Measurements from ENCODE around the gene KCNMA1.

Gene KCNMA1

DNA sequence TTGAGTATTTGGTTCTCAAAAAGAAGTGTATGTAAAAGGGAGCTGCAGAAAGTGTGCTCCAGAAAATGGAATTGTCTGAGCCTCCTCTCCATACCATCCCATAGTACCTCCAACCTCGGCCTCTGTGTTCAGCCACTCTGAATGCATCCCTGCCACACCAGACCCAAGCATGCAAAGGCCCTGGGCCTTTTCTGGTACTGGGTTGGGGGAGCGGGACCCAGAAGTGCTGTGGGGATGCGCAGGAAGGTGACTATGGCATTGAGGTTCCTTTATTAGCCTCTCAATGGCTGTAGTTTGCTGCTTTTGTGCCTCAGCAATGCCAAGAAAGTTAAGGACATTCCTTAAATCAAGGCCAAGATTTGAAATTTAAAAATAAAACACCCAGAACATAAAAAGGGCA lies 2.1 kb upstream of the KCNMA1 start:
- no peak overlapping the region for H3K4me3 ChIP-seq (ENCODE audit: insufficient read length, low read depth)
- no peak for TF ChIP-seq SUZ12 (IDR thresholded peaks at IDR 0.05; ENCODE audit: extremely low read depth, insufficient read depth, insufficient read length)
- TF ChIP-seq ZNF274 (IDR thresholded peaks at IDR 0.05; ENCODE audit: low read depth, low read length) = no peak
- TF ChIP-seq YY1 (IDR thresholded peaks at IDR 0.05; ENCODE audit: insufficient read depth, insufficient read length) = no peak
- DNase-seq (ENCODE audit: low read depth, low spot score) = no peak
- H3K9ac ChIP-seq (ENCODE audit: insufficient read length, low read depth) = no peak overlapping the region
- H3K4me1 ChIP-seq (ENCODE audit: insufficient read depth, insufficient read length) = no peaks in the 10 kb centered on the region
- H3K27me3 ChIP-seq (ENCODE audit: insufficient read depth, insufficient read length) = peaks cover 55% of the 10 kb centered on the region
- H3K36me3 ChIP-seq (ENCODE audit: insufficient read depth, insufficient read length, low read length) = no peaks in the 10 kb centered on the region
- H3K9me3 ChIP-seq (ENCODE audit: insufficient read depth, low read length) = no peaks in the 10 kb centered on the region

DNA sequence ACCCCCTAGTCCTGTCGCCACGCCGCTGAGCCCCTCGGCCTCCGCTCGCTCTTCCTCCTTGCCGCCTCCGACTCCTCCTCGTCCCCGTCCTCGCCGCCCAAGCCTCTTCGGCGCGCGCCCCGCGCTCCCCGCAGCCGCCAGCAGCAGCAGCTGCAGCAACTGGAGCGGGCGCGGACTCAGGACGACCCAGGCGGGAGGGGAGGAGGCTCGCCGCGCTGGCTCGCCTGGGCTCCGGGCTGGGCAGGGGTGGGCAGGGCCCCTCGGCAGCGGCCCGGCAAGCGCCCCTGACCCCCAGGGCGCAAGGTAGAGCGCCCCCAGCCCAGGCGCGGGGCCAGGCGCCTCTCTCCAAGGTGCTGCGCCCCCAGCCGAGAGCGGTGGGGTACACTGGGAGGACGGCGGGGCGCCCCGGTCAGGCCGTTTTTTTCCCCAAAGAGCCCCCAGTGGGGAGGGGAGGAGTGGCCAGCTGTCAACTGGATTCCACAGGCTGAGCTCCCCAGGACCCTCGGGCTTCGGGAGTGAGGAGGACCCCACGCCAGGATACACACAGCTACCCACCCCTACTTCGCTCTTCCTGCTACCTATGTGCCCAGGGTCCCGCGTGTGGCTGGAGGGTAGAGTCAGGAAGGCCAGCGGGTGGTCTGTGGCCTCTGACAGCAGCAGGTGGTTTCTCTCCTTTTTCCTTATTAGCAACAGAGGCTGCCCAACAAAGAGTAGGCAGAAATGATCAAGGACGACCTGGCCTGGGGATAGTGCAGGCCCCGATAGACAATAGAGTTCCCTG lies 903 bp upstream of the KCNMA1 start:
- no peak for DNase-seq (ENCODE audit: low read depth, low spot score)
- peaks cover 55% of the 10 kb centered on the region for H3K27me3 ChIP-seq (ENCODE audit: insufficient read depth, insufficient read length)
- H3K9ac ChIP-seq (ENCODE audit: insufficient read length, low read depth) = peak overlapping the region; percentile 74
- H3K4me3 ChIP-seq (ENCODE audit: insufficient read length, low read depth) = peak overlapping the region; percentile 58
- TF ChIP-seq SUZ12 (IDR thresholded peaks at IDR 0.05; ENCODE audit: extremely low read depth, insufficient read depth, insufficient read length) (no peak), ZNF274 (IDR thresholded peaks at IDR 0.05; ENCODE audit: low read depth, low read length) (no peak), YY1 (IDR thresholded peaks at IDR 0.05; ENCODE audit: insufficient read depth, insufficient read length) (no peak)
- H3K36me3 ChIP-seq (ENCODE audit: insufficient read depth, insufficient read length, low read length) = peaks cover under 1% of the 10 kb centered on the region
- no peaks in the 10 kb centered on the region for H3K9me3 ChIP-seq (ENCODE audit: insufficient read depth, low read length)
- no peaks in the 10 kb centered on the region for H3K4me1 ChIP-seq (ENCODE audit: insufficient read depth, insufficient read length)

DNA sequence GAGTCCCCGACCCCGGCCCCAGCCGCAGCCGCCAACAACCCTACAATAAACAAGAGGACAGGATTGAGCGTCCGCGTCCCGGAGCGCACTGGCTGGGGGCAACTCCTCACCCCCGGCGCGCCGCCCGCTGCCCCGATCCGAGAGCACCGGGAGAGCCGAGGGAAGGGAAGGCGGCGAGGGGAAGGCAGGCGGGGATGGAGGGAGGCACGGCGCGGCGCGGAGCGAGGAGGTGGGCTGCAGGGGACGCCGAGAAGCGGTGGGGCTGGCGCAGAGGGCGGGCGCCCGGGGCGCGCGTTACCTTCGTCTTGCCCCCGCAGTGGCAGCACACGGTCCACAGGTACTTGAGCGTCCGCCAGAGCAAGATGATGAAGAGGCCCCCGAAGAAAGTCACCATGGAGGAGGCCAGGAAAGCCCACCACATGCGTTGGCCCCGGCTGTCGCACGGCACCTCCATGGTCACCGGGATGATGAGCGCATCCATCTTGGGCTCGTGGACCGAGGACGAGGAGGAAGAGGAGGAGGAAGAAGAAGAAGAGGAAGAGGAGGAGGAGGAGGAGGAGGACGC lies 559 bp downstream of the KCNMA1 start:
- peaks cover 55% of the 10 kb centered on the region for H3K27me3 ChIP-seq (ENCODE audit: insufficient read depth, insufficient read length)
- no peak for DNase-seq (ENCODE audit: low read depth, low spot score)
- peak overlapping the region; percentile 49 for H3K4me3 ChIP-seq (ENCODE audit: insufficient read length, low read depth)
- H3K4me1 ChIP-seq (ENCODE audit: insufficient read depth, insufficient read length) = no peaks in the 10 kb centered on the region
- peaks cover 3% of the 10 kb centered on the region for H3K36me3 ChIP-seq (ENCODE audit: insufficient read depth, insufficient read length, low read length)
- H3K9me3 ChIP-seq (ENCODE audit: insufficient read depth, low read length) = no peaks in the 10 kb centered on the region
- no peak for TF ChIP-seq YY1 (IDR thresholded peaks at IDR 0.05; ENCODE audit: insufficient read depth, insufficient read length)
- peak; percentile 56 for TF ChIP-seq SUZ12 (IDR thresholded peaks at IDR 0.05; ENCODE audit: extremely low read depth, insufficient read depth, insufficient read length)
- no peak for TF ChIP-seq ZNF274 (IDR thresholded peaks at IDR 0.05; ENCODE audit: low read depth, low read length)
- H3K9ac ChIP-seq (ENCODE audit: insufficient read length, low read depth) = peak overlapping the region; percentile 70

DNA sequence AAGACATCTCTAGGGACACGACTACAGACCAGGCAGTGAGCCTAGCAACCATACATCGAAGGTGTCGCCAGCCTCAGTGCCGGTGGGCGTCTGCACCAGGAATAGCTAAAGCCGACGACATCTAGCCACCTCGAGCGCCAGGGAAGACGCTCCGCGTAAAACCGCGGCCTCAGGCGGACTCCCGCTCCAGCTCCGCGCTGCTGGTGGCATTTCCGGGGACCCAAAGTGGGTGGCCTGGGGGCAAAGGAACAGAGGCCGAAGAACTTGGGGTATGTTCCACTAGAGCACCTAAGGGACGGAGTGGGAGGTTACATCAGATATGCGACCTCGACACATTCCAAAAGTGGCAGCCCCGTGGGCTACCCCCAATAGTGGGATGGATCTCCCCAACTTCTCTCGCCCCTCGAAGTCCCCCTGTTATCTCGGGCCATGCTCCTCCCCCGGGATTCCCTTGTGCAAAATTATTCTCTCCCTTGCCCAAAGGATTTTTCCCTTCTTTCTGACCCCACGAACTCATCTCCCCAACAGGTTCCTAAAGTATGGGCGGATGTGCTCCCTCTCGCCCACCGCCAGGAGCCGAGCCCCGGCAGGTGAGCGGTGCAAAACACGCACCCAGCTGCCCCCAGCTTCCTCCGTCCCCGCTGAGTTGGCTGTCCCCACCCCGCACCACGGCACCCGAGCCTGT lies 1.2 kb downstream of the KCNMA1 start:
- peak overlapping the region; percentile 24 for H3K4me3 ChIP-seq (ENCODE audit: insufficient read length, low read depth)
- no peaks in the 10 kb centered on the region for H3K4me1 ChIP-seq (ENCODE audit: insufficient read depth, insufficient read length)

DNA sequence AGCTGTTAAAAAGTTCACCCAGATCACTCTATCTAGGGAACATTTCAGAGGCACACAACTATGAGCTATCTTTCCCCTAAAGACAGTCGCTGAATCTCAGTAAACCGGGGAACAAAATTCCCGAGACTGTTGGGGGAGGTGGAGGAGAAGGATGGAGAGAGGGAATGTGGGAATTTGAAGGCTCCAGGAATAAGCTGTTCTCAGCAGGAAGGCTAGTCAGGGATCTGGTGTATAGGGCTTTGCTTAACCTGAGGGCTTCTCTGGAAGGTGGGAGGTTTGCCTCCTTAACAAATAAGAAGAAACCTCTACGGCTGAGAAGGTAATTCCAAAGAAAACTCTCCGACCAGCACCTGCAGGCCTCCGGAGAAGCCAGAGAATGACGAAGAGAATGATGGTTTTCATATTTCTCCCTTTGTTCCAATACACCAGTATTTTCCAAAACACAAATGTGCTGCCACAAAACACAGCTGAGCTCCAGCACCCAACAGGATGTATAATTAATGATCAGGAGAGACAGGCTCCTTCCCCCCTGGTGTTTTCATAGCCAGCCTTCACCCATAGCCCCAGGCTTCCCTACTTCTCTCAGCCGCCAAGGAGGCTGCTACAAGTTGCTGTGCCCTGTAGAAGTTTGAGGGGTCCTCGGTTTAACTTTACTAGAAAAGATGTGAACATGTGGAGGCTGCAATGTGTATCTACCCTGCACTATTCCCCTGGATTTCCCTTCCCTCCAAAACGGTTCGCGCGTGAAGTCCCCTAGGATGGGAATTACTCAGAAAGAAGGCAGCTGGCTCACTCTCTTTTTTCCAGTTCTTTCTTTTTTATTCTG lies 2.0 kb downstream of the KCNMA1 start:
- Histone ChIP-seq H3K27me3 (ENCODE audit: insufficient read depth, insufficient read length) (peaks cover 44% of the 10 kb centered on the region), H3K9me3 (ENCODE audit: insufficient read depth, low read length) (no peaks in the 10 kb centered on the region), H3K36me3 (ENCODE audit: insufficient read depth, insufficient read length, low read length) (peaks cover 7% of the 10 kb centered on the region), H3K9ac (ENCODE audit: insufficient read length, low read depth) (no peak overlapping the region), H3K4me3 (ENCODE audit: insufficient read length, low read depth) (no peak overlapping the region), H3K4me1 (ENCODE audit: insufficient read depth, insufficient read length) (no peaks in the 10 kb centered on the region)
- peak; percentile 36 for DNase-seq (ENCODE audit: low read depth, low spot score)
- TF ChIP-seq ZNF274 (IDR thresholded peaks at IDR 0.05; ENCODE audit: low read depth, low read length) = no peak
- no peak for TF ChIP-seq SUZ12 (IDR thresholded peaks at IDR 0.05; ENCODE audit: extremely low read depth, insufficient read depth, insufficient read length)
- TF ChIP-seq YY1 (IDR thresholded peaks at IDR 0.05; ENCODE audit: insufficient read depth, insufficient read length) = no peak

More for the DNA sequence above, 1.2 kb downstream of the KCNMA1 start:
- peak overlapping the region; percentile 42 for H3K9ac ChIP-seq (ENCODE audit: insufficient read length, low read depth)
- peaks cover 52% of the 10 kb centered on the region for H3K27me3 ChIP-seq (ENCODE audit: insufficient read depth, insufficient read length)
- TF ChIP-seq ZNF274 (IDR thresholded peaks at IDR 0.05; ENCODE audit: low read depth, low read length) (no peak), YY1 (IDR thresholded peaks at IDR 0.05; ENCODE audit: insufficient read depth, insufficient read length) (no peak), SUZ12 (IDR thresholded peaks at IDR 0.05; ENCODE audit: extremely low read depth, insufficient read depth, insufficient read length) (no peak)
- DNase-seq (ENCODE audit: low read depth, low spot score) = no peak
- H3K9me3 ChIP-seq (ENCODE audit: insufficient read depth, low read length) = no peaks in the 10 kb centered on the region
- peaks cover 7% of the 10 kb centered on the region for H3K36me3 ChIP-seq (ENCODE audit: insufficient read depth, insufficient read length, low read length)

DNA sequence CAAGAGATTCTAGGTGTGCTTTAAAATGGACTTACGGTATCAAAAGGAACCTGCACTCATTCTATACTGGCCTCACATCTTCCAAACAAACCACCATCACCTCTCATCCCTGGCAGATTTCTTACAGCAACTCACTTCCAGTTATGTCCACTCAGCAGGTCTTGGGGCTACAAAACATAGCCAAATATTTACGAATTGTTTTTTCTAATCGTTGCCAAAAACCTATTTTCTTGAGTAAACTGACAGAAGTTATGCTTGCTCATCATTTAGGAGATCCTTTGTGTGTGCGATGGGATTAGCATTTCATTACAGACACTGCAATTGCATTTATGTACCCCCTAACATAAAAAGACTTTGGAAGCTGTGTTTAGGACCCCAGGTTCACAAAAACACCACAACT lies 2.7 kb downstream of the KCNMA1 start:
- Histone ChIP-seq H3K4me1 (ENCODE audit: insufficient read depth, insufficient read length) (no peaks in the 10 kb centered on the region), H3K27me3 (ENCODE audit: insufficient read depth, insufficient read length) (peaks cover 37% of the 10 kb centered on the region), H3K36me3 (ENCODE audit: insufficient read depth, insufficient read length, low read length) (peaks cover 7% of the 10 kb centered on the region), H3K9ac (ENCODE audit: insufficient read length, low read depth) (no peak overlapping the region), H3K4me3 (ENCODE audit: insufficient read length, low read depth) (no peak overlapping the region), H3K9me3 (ENCODE audit: insufficient read depth, low read length) (peaks cover 4% of the 10 kb centered on the region; the same call in 1 of the 2 replicates)
- TF ChIP-seq SUZ12 (IDR thresholded peaks at IDR 0.05; ENCODE audit: extremely low read depth, insufficient read depth, insufficient read length) (no peak), ZNF274 (IDR thresholded peaks at IDR 0.05; ENCODE audit: low read depth, low read length) (no peak), YY1 (IDR thresholded peaks at IDR 0.05; ENCODE audit: insufficient read depth, insufficient read length) (no peak)
- no peak for DNase-seq (ENCODE audit: low read depth, low spot score)

Measured in NT2/D1 (cell line).